H1 (cell line): ENCODE measurements around the gene CEMP1. TPM values are rescaled to one million over a fixed set of nuclear protein-coding genes. Genes with fewer than 3 reads are reported as not detected.
A peak's percentile ranks its signal among the peaks of the same experiment; 100 is the strongest.

Experiments
- CTCF ChIA-PET: fragments of 300-600 bp; sonication (Branson Sonifier 250); formaldehyde crosslinking; loops from one replicate; lab custom pipeline; 2021; ENCODE audit not compliant: partially characterized antibody; lab: Charles Lee
- POLR2A ChIA-PET: fragments of 300-600 bp; sonication (Branson Sonifier 250); formaldehyde crosslinking; loops from one replicate; lab custom pipeline; 2021; ENCODE audit warnings: inconsistent platforms; ENCODE audit not compliant: partially characterized antibody; lab: Charles Lee
- DNase-seq, 2 experiments: peaks; one replicate each; pipeline versions ENCODE4 v3.0.0 to v3.0.0-alpha.2; 2010 to 2022; ENCODE audit warnings: low spot score in 2 of 2, low read depth in 1 of 2, mixed read lengths in 1 of 2
- FAIRE-seq: peaks from 2 replicates; lab custom pipeline; 2011; peaks lifted over from hg19 to GRCh38; lab: Jason Lieb, UNC
- H2AFZ ChIP-seq: 2 replicates; pipeline ENCODE4 v1.8.1; 2012; ENCODE audit warnings: low read length, inconsistent platforms
- H2AK5ac ChIP-seq: 2 replicates; pipeline ENCODE4 v1.6.1; 2013; ENCODE audit warnings: low read depth, low read length
- H2BK120ac ChIP-seq: replicated peaks from 2 replicates; pipeline ENCODE3; 2013; ENCODE audit warnings: low read depth, low read length, inconsistent platforms
- H2BK12ac ChIP-seq: 2 replicates; pipeline ENCODE4 v1.6.1; 2013; ENCODE audit warnings: low read depth, low read length
- H2BK15ac ChIP-seq: 2 replicates; pipeline ENCODE4 v1.6.1; 2013; ENCODE audit warnings: low read length
- H2BK20ac ChIP-seq: 2 replicates; pipeline ENCODE4 v1.6.1; 2013; ENCODE audit warnings: low read length
- H2BK5ac ChIP-seq: 2 replicates; pipeline ENCODE4 v1.6.1; 2013; ENCODE audit warnings: low read depth, low read length
- H3K14ac ChIP-seq: 2 replicates; pipeline ENCODE4 v1.6.1; 2013; ENCODE audit warnings: inconsistent platforms; ENCODE audit not compliant: insufficient read length
- H3K18ac ChIP-seq: 2 replicates; pipeline ENCODE4 v1.6.1; 2013; ENCODE audit warnings: low read length; ENCODE audit errors: extremely low read depth
- H3K23ac ChIP-seq: 2 replicates; pipeline ENCODE4 v1.6.1; 2013; ENCODE audit warnings: inconsistent platforms; ENCODE audit not compliant: insufficient read length
- H3K23me2 ChIP-seq: 2 replicates; pipeline ENCODE4 v1.6.1; 2013; ENCODE audit warnings: low read depth, low read length
- H3K27ac ChIP-seq: 2 replicates; pipeline ENCODE4 v1.6.1; 2011; ENCODE audit warnings: low read depth, low read length, inconsistent platforms
- H3K27me3 ChIP-seq, 4 experiments: replicated peaks in 1 of 4; 1 replicate in 1 of 4; 2 replicates in 3 of 4; pipeline versions ENCODE4 v1.6.1 to v1.8.1; 2011 to 2013; ENCODE audit warnings: low read length in 3 of 4, mild to moderate bottlenecking in 3 of 4, inconsistent platforms in 2 of 4, mixed read lengths in 2 of 4, moderate library complexity in 1 of 4; ENCODE audit not compliant: control insufficient read depth in 3 of 4, insufficient read depth in 3 of 4; ENCODE audit errors: extremely low read depth in 1 of 4
- H3K36me3 ChIP-seq, 4 experiments: 2 replicates each; pipeline versions ENCODE4 v1.6.1 to v1.8.1; 2011 to 2013; ENCODE audit warnings: mild to moderate bottlenecking in 4 of 4, low read length in 3 of 4, moderate library complexity in 2 of 4, control low read depth in 1 of 4, inconsistent platforms in 1 of 4; ENCODE audit not compliant: insufficient read depth in 4 of 4, control insufficient read depth in 2 of 4
- H3K4ac ChIP-seq: replicated peaks from 2 replicates; pipeline ENCODE3; 2013; ENCODE audit warnings: low read length, low read depth, mixed read lengths, inconsistent platforms; ENCODE audit not compliant: insufficient read length
- H3K4me1 ChIP-seq, 4 experiments: replicated peaks in 1 of 4; 1 replicate in 1 of 4; 2 replicates in 3 of 4; pipeline versions ENCODE4 v1.6.1 to v1.8.1; 2011 to 2013; ENCODE audit warnings: low read length in 3 of 4, inconsistent platforms in 2 of 4, mixed read lengths in 1 of 4; ENCODE audit not compliant: insufficient read depth in 4 of 4, control insufficient read depth in 3 of 4
- H3K4me2 ChIP-seq, 2 experiments: 2 replicates each; pipeline versions ENCODE4 v1.6.1 to v1.8.1; 2011 to 2013; ENCODE audit warnings: low read depth in 2 of 2, low read length in 2 of 2, control low read depth in 1 of 2, inconsistent platforms in 1 of 2, mild to moderate bottlenecking in 1 of 2; ENCODE audit not compliant: insufficient read depth in 1 of 2
- H3K4me3 ChIP-seq, 4 experiments: fragments of 200-600, 300-600 bp in 1 of 4; sonication (generic), shearing (Covaris generic), sonication (Bioruptor Twin) in 1 of 4; 2 replicates each; pipeline versions ENCODE4 v1.5.1 to v1.8.1; 2011 to 2016; ENCODE audit warnings: low read length in 4 of 4, low read depth in 3 of 4, control low read depth in 2 of 4, inconsistent platforms in 2 of 4, mild to moderate bottlenecking in 2 of 4, mixed read lengths in 1 of 4, moderate library complexity in 1 of 4; ENCODE audit not compliant: insufficient read depth in 2 of 4; ENCODE audit errors: extremely low read depth in 1 of 4
- H3K56ac ChIP-seq: replicated peaks from 2 replicates; pipeline ENCODE3; 2013; ENCODE audit warnings: low read depth, mild to moderate bottlenecking, mixed read lengths, low read length, inconsistent platforms; ENCODE audit not compliant: insufficient read length
- H3K79me1 ChIP-seq: 2 replicates; pipeline ENCODE4 v1.6.1; 2013; ENCODE audit warnings: low read depth, low read length, control low read depth
- H3K79me2 ChIP-seq, 2 experiments: 2 replicates each; pipeline versions ENCODE4 v1.6.1 to v1.8.1; 2012 to 2013; ENCODE audit warnings: low read length in 2 of 2, mild to moderate bottlenecking in 2 of 2, inconsistent platforms in 1 of 2; ENCODE audit not compliant: insufficient read depth in 2 of 2, control insufficient read depth in 1 of 2
- H3K9ac ChIP-seq, 4 experiments: replicated peaks in 1 of 4; 1 replicate in 1 of 4; 2 replicates in 3 of 4; pipeline versions ENCODE4 v1.6.1 to v1.8.1; 2011 to 2013; ENCODE audit warnings: low read depth in 3 of 4, low read length in 3 of 4, control low read depth in 2 of 4, mild to moderate bottlenecking in 2 of 4, moderate library complexity in 2 of 4, inconsistent platforms in 1 of 4; ENCODE audit errors: extremely low read depth in 1 of 4
- H3K9me3 ChIP-seq, 2 experiments: 2 replicates each; pipeline versions ENCODE4 v1.6.1 to v1.8.1; 2012 to 2013; ENCODE audit warnings: mild to moderate bottlenecking in 2 of 2, moderate library complexity in 2 of 2, control low read depth in 1 of 2, inconsistent platforms in 1 of 2, low read depth in 1 of 2, low read length in 1 of 2, mixed read lengths in 1 of 2; ENCODE audit not compliant: insufficient read depth in 2 of 2
- H4K20me1 ChIP-seq, 2 experiments: replicated peaks in 1 of 2; 2 replicates each; pipeline versions ENCODE3 to v1.8.1; 2011 to 2013; ENCODE audit warnings: inconsistent platforms in 2 of 2, low read length in 2 of 2, mild to moderate bottlenecking in 1 of 2; ENCODE audit not compliant: insufficient read depth in 2 of 2, control insufficient read depth in 1 of 2
- H4K5ac ChIP-seq: 2 replicates; pipeline ENCODE4 v1.6.1; 2013; ENCODE audit warnings: low read length, low read depth, mixed read lengths, inconsistent platforms; ENCODE audit not compliant: insufficient read length
- H4K8ac ChIP-seq: 2 replicates; pipeline ENCODE4 v1.8.0; 2013; ENCODE audit warnings: mild to moderate bottlenecking, moderate library complexity, low read length, inconsistent platforms; ENCODE audit not compliant: insufficient read depth; ENCODE audit errors: extremely low read depth
- H4K91ac ChIP-seq: replicated peaks from 2 replicates; pipeline ENCODE3; 2013; ENCODE audit warnings: low read length, mixed read lengths, inconsistent platforms; ENCODE audit not compliant: insufficient read length
- ATF3 ChIP-seq: IDR thresholded peaks from 2 replicates; pipeline ENCODE4 v1.6.1; 2011; ENCODE audit warnings: low read depth, mild to moderate bottlenecking, low read length; ENCODE audit not compliant: insufficient read depth
- BCL11A ChIP-seq, 2 experiments: IDR thresholded peaks; one replicate each; pipeline ENCODE4 v1.6.1; 2011; ENCODE audit warnings: low read depth in 2 of 2, low read length in 2 of 2, mild to moderate bottlenecking in 2 of 2
- RBBP5 ChIP-seq: IDR thresholded peaks from 2 replicates; pipeline ENCODE4 v1.7.1; 2012; ENCODE audit warnings: low read depth, mild to moderate bottlenecking, inconsistent platforms, low read length, moderate library complexity, borderline replicate concordance
- SP4 ChIP-seq: IDR thresholded peaks from 2 replicates; pipeline ENCODE4 v1.6.1; 2012; ENCODE audit warnings: low read length, inconsistent platforms
- WGBS, 2 experiments: shearing (Covaris generic) in 1 of 2; methylation state at CpG; one replicate each; pipeline versions ENCODE4 v1.1.6 to v1.1.7; 2013 to 2015; ENCODE audit warnings: low lambda C conversion rate in 2 of 2, mixed read lengths in 2 of 2, inconsistent platforms in 1 of 2, low coverage in 1 of 2, missing lambda C conversion rate in 1 of 2; ENCODE audit not compliant: insufficient replicate concordance in 2 of 2, insufficient coverage in 1 of 2, insufficient read length in 1 of 2; ENCODE audit errors: extremely low coverage in 1 of 2, missing lambda C conversion rate in 1 of 2; 5-methylcytosine and 5-hydroxymethylcytosine counted together
- polyA plus RNA-seq, 7 experiments: library from polyadenylated mRNA; depleted of rRNA in 3 of 7; stranded (reverse) in 5 of 7; unstranded in 2 of 7; fragments of >200 nt in 5 of 7; fragments of 200-250 nt in 2 of 7; gene quantifications; 1 replicate in 5 of 7; 2 replicates in 1 of 7; 4 replicates in 1 of 7; pipeline versions ENCODE4 v1.2.1 to v1.2.3, GENCODE V29; 2011 to 2013; ENCODE audit warnings: missing spikeins in 2 of 7, mixed read lengths in 2 of 7
- total RNA-seq: library from RNA; stranded (reverse); fragmentation: NEBNext Ultra II Directional; extraction: Animal tissue kit (Norgen Biotek cat#: 25700); gene quantifications from 2 replicates; pipeline ENCODE4 v1.2.1, GENCODE V29; 2021

Gene CEMP1
- total and polyA plus RNA-seq, 2 of the 8 experiments (the other 6 are each of a cell fraction or from before 2014, with no cell fraction given): not detected

- Histone ChIP-seq H2BK120ac (no peak overlapping the region), H3K14ac (no peak overlapping the region), H3K9me3 (no peaks in the 10 kb centered on the region), H3K79me1 (peaks cover 2% of the 10 kb centered on the region; the same call in 1 of the 2 replicates), H4K8ac (no peak overlapping the region), H4K91ac (no peak overlapping the region), H3K27ac (no peak overlapping the region), H4K5ac (no peak overlapping the region), H2BK5ac (peak overlapping the region; percentile 9; the same call in 1 of the 2 replicates), H3K4me1 (peaks cover 0 to 3% (median 0%) of the 10 kb centered on the region in 4 experiments; a peak in 1 of 7 replicates), H3K4ac (no peak overlapping the region), H3K9ac (no peak overlapping the region), H3K23me2 (no peaks in the 10 kb centered on the region), H3K27me3 (no peaks in the 10 kb centered on the region), H2AK5ac (no peak overlapping the region), H4K20me1 (peaks cover 0 to 17% of the 10 kb centered on the region in 2 experiments), H3K4me2 (no peak overlapping the region), H2BK12ac (no peak overlapping the region), H3K18ac (no peak overlapping the region), H3K56ac (no peak overlapping the region), H2BK20ac (no peak overlapping the region), H2AFZ (no peak overlapping the region), H2BK15ac (no peak overlapping the region), H3K23ac (no peak overlapping the region), H3K4me3 (no peak overlapping the region), H3K79me2 (0 out of 4 replicates have a peak, but pooled peaks cover 0 to 2% of the 10 kb centered on the region in 2 experiments), H3K36me3 (no peaks in the 10 kb centered on the region)
- POLR2A ChIA-PET: interaction anchor here (1.0 to 1.6 kb wide), 3 partner anchors 13 to 113 kb away, joined by 3 read pairs; partner anchors contain the start of gene TEDC2
- WGBS, 2 experiments: 92% methylated on average over 21 of the region's 23 CpGs; no CpG with 5 or more reads in 1 of the 2 experiments
- CTCF ChIA-PET: interaction anchor here (0.7 to 1.5 kb wide), 4 partner anchors 8 to 220 kb away, joined by 3 to 5 read pairs (median 4); no protein-coding TSS in a partner anchor
- TF ChIP-seq BCL11A (IDR thresholded peaks at IDR 0.05; ENCODE audit: low read depth in 2 of 2, low read length in 2 of 2) (no peak), SP4 (no peak), ATF3 (no peak), RBBP5 (no peak)
- DNase-seq (no peak), FAIRE-seq (no peak)
These were observed 40.8 kb downstream of the CEMP1 start for GRCh38 chr16:2490190-2491105.
